ENCODE measurements around the gene C9orf57. TPM values are rescaled to one million over a fixed set of nuclear protein-coding genes. Genes with fewer than 3 reads are reported as not detected.
A peak's percentile ranks its signal among the peaks of the same experiment; 100 is the strongest.

The C9orf57 gene
- total and polyA plus RNA-seq, 2 donors (not counting 1 experiment from before 2014, with no cell fraction given): not detected

DNA sequence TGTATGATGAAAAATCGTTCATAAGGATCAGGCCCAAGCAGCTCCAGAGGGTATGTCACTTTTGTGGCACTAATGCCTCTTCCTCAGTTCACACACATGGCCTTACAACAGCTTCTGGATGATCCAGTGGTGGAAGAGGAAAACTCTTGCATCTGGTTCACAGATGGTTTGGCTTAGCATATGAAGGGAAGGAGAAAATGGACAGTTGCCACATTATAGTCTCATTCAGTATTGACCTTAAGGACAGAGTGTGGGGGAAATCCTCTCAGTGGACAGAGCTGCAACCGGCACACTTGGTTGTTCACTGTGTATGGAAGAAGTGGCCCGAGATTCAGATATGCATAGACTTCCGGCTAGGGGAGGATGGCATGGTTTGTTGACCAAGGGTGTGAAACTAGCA lies 22.8 kb downstream of the C9orf57 start:
- no peaks in the 10 kb centered on the region for H3K36me3 ChIP-seq (ENCODE audit: control insufficient read depth, insufficient read depth, low read length)
- no peaks in the 10 kb centered on the region for H3K4me1 ChIP-seq (ENCODE audit: control insufficient read depth, extremely low read depth, insufficient read depth, low read length)
- H3K27me3 ChIP-seq (ENCODE audit: control insufficient read depth, insufficient read depth, low read length): no peaks in the 10 kb centered on the region
- H3K4me3 ChIP-seq (replicated peaks in 1 of 4; ENCODE audit: control extremely low read depth in 1 of 4, insufficient read depth in 1 of 4, low read depth in 3 of 4, low read length in 4 of 4): no peak overlapping the region
- TF ChIP-seq EZH2 (IDR thresholded peaks at IDR 0.05; ENCODE audit: low read length, missing control alignments): no peak
- TF ChIP-seq CTCF (conservative IDR thresholded peaks at IDR 0.05 in 1 of 2, IDR thresholded peaks at IDR 0.05 in 1 of 2; ENCODE audit: low read depth in 1 of 2, low read length in 2 of 2): no peak
- peak in 1 of 2 donors; percentile 35 for DNase-seq (ENCODE audit: low read depth in 2 of 2)
- H3K79me2 ChIP-seq (ENCODE audit: control insufficient read depth, insufficient read depth, low read length): no peaks in the 10 kb centered on the region
- H4K20me1 ChIP-seq (ENCODE audit: control insufficient read depth, extremely low read depth, insufficient read depth, low read length): no peaks in the 10 kb centered on the region
- H3K9ac ChIP-seq (ENCODE audit: insufficient read depth, low read length): no peak overlapping the region
- H2AFZ ChIP-seq (ENCODE audit: low read length): no peak overlapping the region
- no peak overlapping the region for H3K4me2 ChIP-seq (ENCODE audit: extremely low read depth, insufficient read depth, low read length)
- H3K27ac ChIP-seq (ENCODE audit: insufficient read depth, low read length): no peak overlapping the region
- no peaks in the 10 kb centered on the region for H3K9me3 ChIP-seq (ENCODE audit: control insufficient read depth, insufficient read depth, low read depth, low read length)

DNA sequence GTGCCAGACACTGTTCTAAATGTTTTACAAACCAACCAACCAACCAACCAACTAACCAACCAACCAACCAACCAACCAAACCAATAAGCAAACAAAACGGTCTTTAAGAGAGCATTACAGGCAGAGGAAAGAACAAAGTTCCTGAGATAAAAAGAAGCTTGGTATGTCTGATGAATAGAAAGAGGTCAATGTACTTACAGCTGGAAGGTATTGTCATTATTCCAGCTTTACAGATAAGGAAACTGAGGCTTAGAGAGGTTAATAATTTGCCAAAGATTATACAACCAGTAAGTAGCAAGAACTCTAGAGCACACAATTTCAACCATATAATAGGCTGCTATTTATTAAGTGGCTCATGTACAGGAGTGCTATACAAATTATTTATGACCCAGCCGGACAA lies 29.6 kb downstream of the C9orf57 start:
- H2AFZ ChIP-seq (ENCODE audit: low read length): no peak overlapping the region
- no peak for DNase-seq (ENCODE audit: low read depth in 2 of 2)
- TF ChIP-seq EZH2 (IDR thresholded peaks at IDR 0.05; ENCODE audit: low read length, missing control alignments): no peak
- no peak for TF ChIP-seq CTCF (conservative IDR thresholded peaks at IDR 0.05 in 1 of 2, IDR thresholded peaks at IDR 0.05 in 1 of 2; ENCODE audit: low read depth in 1 of 2, low read length in 2 of 2)
- H3K4me1 ChIP-seq (ENCODE audit: control insufficient read depth, extremely low read depth, insufficient read depth, low read length): no peaks in the 10 kb centered on the region
- no peak overlapping the region for H3K27ac ChIP-seq (ENCODE audit: insufficient read depth, low read length)
- H3K27me3 ChIP-seq (ENCODE audit: control insufficient read depth, insufficient read depth, low read length): no peaks in the 10 kb centered on the region
- no peaks in the 10 kb centered on the region for H3K9me3 ChIP-seq (ENCODE audit: control insufficient read depth, insufficient read depth, low read depth, low read length)
- H3K79me2 ChIP-seq (ENCODE audit: control insufficient read depth, insufficient read depth, low read length): no peaks in the 10 kb centered on the region
- H3K36me3 ChIP-seq (ENCODE audit: control insufficient read depth, insufficient read depth, low read length): no peaks in the 10 kb centered on the region
- no peak overlapping the region for H3K9ac ChIP-seq (ENCODE audit: insufficient read depth, low read length)
- no peak overlapping the region for H3K4me2 ChIP-seq (ENCODE audit: extremely low read depth, insufficient read depth, low read length)
- H3K4me3 ChIP-seq (replicated peaks in 1 of 4; ENCODE audit: control extremely low read depth in 1 of 4, insufficient read depth in 1 of 4, low read depth in 3 of 4, low read length in 4 of 4): no peak overlapping the region
- H4K20me1 ChIP-seq (ENCODE audit: control insufficient read depth, extremely low read depth, insufficient read depth, low read length): no peaks in the 10 kb centered on the region

- no peak overlapping the region for H3K4me2 ChIP-seq (ENCODE audit: extremely low read depth, insufficient read depth, low read length)
- no peaks in the 10 kb centered on the region for H3K79me2 ChIP-seq (ENCODE audit: control insufficient read depth, insufficient read depth, low read length)
Measured at GRCh38 chr9:72029986-72030385, 30.4 kb downstream of the C9orf57 start.

More at GRCh38 chr9:72029986-72030385, 30.4 kb downstream of the C9orf57 start:
- DNase-seq (ENCODE audit: low read depth in 2 of 2): no peak
- no peak overlapping the region for H3K9ac ChIP-seq (ENCODE audit: insufficient read depth, low read length)
- H3K27ac ChIP-seq (ENCODE audit: insufficient read depth, low read length): no peak overlapping the region
- H3K27me3 ChIP-seq (ENCODE audit: control insufficient read depth, insufficient read depth, low read length): no peaks in the 10 kb centered on the region
- no peaks in the 10 kb centered on the region for H3K36me3 ChIP-seq (ENCODE audit: control insufficient read depth, insufficient read depth, low read length)
- TF ChIP-seq CTCF (conservative IDR thresholded peaks at IDR 0.05 in 1 of 2, IDR thresholded peaks at IDR 0.05 in 1 of 2; ENCODE audit: low read depth in 1 of 2, low read length in 2 of 2) (no peak), EZH2 (IDR thresholded peaks at IDR 0.05; ENCODE audit: low read length, missing control alignments) (no peak)
- H2AFZ ChIP-seq (ENCODE audit: low read length): no peak overlapping the region
- no peaks in the 10 kb centered on the region for H3K9me3 ChIP-seq (ENCODE audit: control insufficient read depth, insufficient read depth, low read depth, low read length)
- H4K20me1 ChIP-seq (ENCODE audit: control insufficient read depth, extremely low read depth, insufficient read depth, low read length): no peaks in the 10 kb centered on the region
- H3K4me1 ChIP-seq (ENCODE audit: control insufficient read depth, extremely low read depth, insufficient read depth, low read length): no peaks in the 10 kb centered on the region
- H3K4me3 ChIP-seq (replicated peaks in 1 of 4; ENCODE audit: control extremely low read depth in 1 of 4, insufficient read depth in 1 of 4, low read depth in 3 of 4, low read length in 4 of 4): no peak overlapping the region

Measured in fibroblast of lung (primary cell).